Naive thymus-derived CD4-positive, alpha-beta T cell (primary cell): ENCODE measurements around the gene DOCK3. TPM values are rescaled to one million over a fixed set of nuclear protein-coding genes. Genes with fewer than 3 reads are reported as not detected.
"Not testable (repeated sequence)": the region's sequence is repeated elsewhere in the genome, so short reads cannot be mapped to it uniquely, and the experiment has no call there.

Experiments used
- ATAC-seq: fragments of 150-1000 bp; cut with Tn5 transposase; 2 replicates; pipeline ENCODE4 v1.10.0; 2021; ENCODE audit warnings: mild to moderate bottlenecking, moderate library complexity
- CTCF ChIA-PET: fragments of 350-600 bp; sonication (Branson Sonifier 250); formaldehyde crosslinking; loops from one replicate; lab custom pipeline; 2021; ENCODE audit warnings: antibody characterized with exemption; lab: Charles Lee
- POLR2A ChIA-PET: fragments of 350-600 bp; sonication (Branson Sonifier 250); formaldehyde crosslinking; loops from one replicate; lab custom pipeline; 2021; ENCODE audit warnings: antibody characterized with exemption, inconsistent platforms; lab: Charles Lee
- DNase-seq, 9 donors: peaks; one replicate each; pipeline versions ENCODE4 v3.0.0 to v3.0.0-alpha.2; 2020 to 2022; ENCODE audit warnings: mixed read lengths in 1 of 9
- H3K27ac ChIP-seq: one replicate; pipeline ENCODE4 v1.7.0; 2013; ENCODE audit warnings: mild to moderate bottlenecking, low read depth, low read length, moderate library complexity
- H3K27me3 ChIP-seq, 2 donors: one replicate each; pipeline ENCODE4 v1.7.0; 2013; ENCODE audit warnings: low read length in 2 of 2, mild to moderate bottlenecking in 2 of 2, moderate library complexity in 2 of 2; ENCODE audit not compliant: control insufficient read depth in 2 of 2, insufficient read depth in 2 of 2
- H3K36me3 ChIP-seq, 3 experiments: 1 replicate in 2 of 3; 2 replicates in 1 of 3; pipeline ENCODE4 v1.7.0; 2013; ENCODE audit warnings: low read length in 3 of 3, mild to moderate bottlenecking in 3 of 3, moderate library complexity in 1 of 3; ENCODE audit not compliant: insufficient read depth in 3 of 3, control insufficient read depth in 2 of 3
- H3K4me1 ChIP-seq, 2 donors: one replicate each; pipeline ENCODE4 v1.7.0; 2013; ENCODE audit warnings: low read length in 2 of 2, mild to moderate bottlenecking in 2 of 2, moderate library complexity in 1 of 2; ENCODE audit not compliant: control insufficient read depth in 2 of 2, insufficient read depth in 2 of 2
- H3K4me3 ChIP-seq: 2 replicates; pipeline ENCODE4 v1.7.0; 2013; ENCODE audit warnings: mild to moderate bottlenecking, low read length
- H3K9me3 ChIP-seq, 3 experiments: 1 replicate in 2 of 3; 2 replicates in 1 of 3; pipeline ENCODE4 v1.7.0; 2013; ENCODE audit warnings: low read length in 3 of 3; ENCODE audit not compliant: control insufficient read depth in 2 of 3
- H3K27ac Mint-ChIP-seq, 9 donors: one replicate each; pipeline ENCODE4 v1.8.0; 2020 to 2022; ENCODE audit warnings: mixed read lengths in 9 of 9, mild to moderate bottlenecking in 8 of 9, moderate library complexity in 5 of 9, inconsistent platforms in 2 of 9
- H3K27me3 Mint-ChIP-seq, 5 donors: one replicate each; pipeline ENCODE4 v1.8.0; 2021 to 2022; ENCODE audit warnings: mixed read lengths in 5 of 5, mild to moderate bottlenecking in 1 of 5
- H3K36me3 Mint-ChIP-seq, 5 donors: one replicate each; pipeline ENCODE4 v1.8.0; 2020 to 2022; ENCODE audit warnings: mixed read lengths in 5 of 5, mild to moderate bottlenecking in 3 of 5, inconsistent platforms in 1 of 5
- H3K4me1 Mint-ChIP-seq, 7 donors: one replicate each; pipeline ENCODE4 v1.8.0; 2020 to 2022; ENCODE audit warnings: mixed read lengths in 7 of 7, mild to moderate bottlenecking in 3 of 7, inconsistent platforms in 1 of 7
- H3K4me3 Mint-ChIP-seq, 10 donors: one replicate each; pipeline ENCODE4 v1.8.0; 2020 to 2022; ENCODE audit warnings: mild to moderate bottlenecking in 10 of 10, mixed read lengths in 10 of 10, moderate library complexity in 6 of 10, inconsistent platforms in 2 of 10
- H3K9me3 Mint-ChIP-seq, 11 donors: one replicate each; pipeline ENCODE4 v1.8.0; 2020 to 2022; ENCODE audit warnings: mixed read lengths in 11 of 11, mild to moderate bottlenecking in 4 of 11, inconsistent platforms in 1 of 11, moderate library complexity in 1 of 11
- intact Hi-C, 2 donors: fragments of 100-400 bp; cut with micrococcal nuclease; formaldehyde crosslinking; loops; one replicate each; pipeline ENCODE4 v1.15.1; 2023
- polyA plus RNA-seq, 2 donors: library from polyadenylated mRNA; unstranded; fragments of 300-500 nt; fragmentation: Illumina TruSeq; gene quantifications; one replicate each; pipeline ENCODE4 v1.2.3, GENCODE V29; 2021
- total RNA-seq, 6 experiments: library from RNA in 5 of 6; stranded (reverse) in 5 of 6; gene quantifications; 1 replicate in 5 of 6; 2 replicates in 1 of 6; pipeline ENCODE4 v1.2.3 and lab custom pipeline; 2021 to 2026

The DOCK3 gene
- total and polyA plus RNA-seq, 7 experiments from 2014 or later = 0.19 to 2.9 (median 1.5) TPM

GRCh38 chr3:51386159-51386851 is 711.6 kb downstream of the DOCK3 start:
- peak overlapping the region; percentile 92 for H3K4me3 ChIP-seq
- peaks cover 30 to 41% of the 10 kb centered on the region in 2 donors for H3K4me1 ChIP-seq
- no peaks in the 10 kb centered on the region for H3K27me3 Mint-ChIP-seq
- H3K9me3 Mint-ChIP-seq = peaks cover 0 to 2% (median 0%) of the 10 kb centered on the region in 11 donors
- intact Hi-C loops = loop anchor here (5.0 to 10.0 kb wide), 6 partner anchors 114 to 1958 kb away; partner anchors contain the start of genes DCP1A (in 1 of the 2), GNAI2 (in 1 of the 2) and SFMBT1 (in 1 of the 2)
- ChIA-PET POLR2A (interaction anchor here (0.5 to 3.9 kb wide), 13 partner anchors 8 to 819 kb away, joined by 3 to 25 read pairs (median 5); partner anchors contain the start of genes C3orf18, CISH, DCAF1 and HEMK1), CTCF (interaction anchor here (0.6 to 1.1 kb wide), 3 partner anchors 24 to 469 kb away, joined by 3 read pairs; no protein-coding TSS in a partner anchor)
- H3K36me3 ChIP-seq = peaks cover 0 to 23% (median 0%) of the 10 kb centered on the region in 3 experiments
- no peak for ATAC-seq
- H3K4me3 Mint-ChIP-seq = peak overlapping the region; percentile 88 to 99 (median 96)
- H3K27ac Mint-ChIP-seq = peak overlapping the region; percentile 91 to 99 (median 98)
- H3K36me3 Mint-ChIP-seq = peaks cover 0 to 37% (median 9%) of the 10 kb centered on the region in 5 donors
- peak overlapping the region; percentile 85 for H3K27ac ChIP-seq
- no peaks in the 10 kb centered on the region for H3K27me3 ChIP-seq
- no peaks in the 10 kb centered on the region for H3K9me3 ChIP-seq
- DNase-seq = no peak
- peaks cover 33 to 58% (median 53%) of the 10 kb centered on the region in 7 donors for H3K4me1 Mint-ChIP-seq

- Histone ChIP-seq H3K27me3 (no peaks in the 10 kb centered on the region), H3K27ac (peak overlapping the region; percentile 85), H3K9me3 (no peaks in the 10 kb centered on the region), H3K4me3 (no peak overlapping the region), H3K4me1 (peaks cover 30 to 41% of the 10 kb centered on the region in 2 donors), H3K36me3 (peaks cover 0 to 23% (median 0%) of the 10 kb centered on the region in 3 experiments)
- Mint-ChIP-seq H3K27ac (peak overlapping the region in 7 of 9 donors; percentile 60 to 99 (median 98)), H3K27me3 (no peaks in the 10 kb centered on the region), H3K4me3 (peak overlapping the region in 9 of 10 donors; percentile 34 to 99 (median 93)), H3K36me3 (peaks cover 0 to 37% (median 9%) of the 10 kb centered on the region in 5 donors), H3K9me3 (peaks cover 0 to 4% (median 0%) of the 10 kb centered on the region in 11 donors), H3K4me1 (peaks cover 33 to 58% (median 53%) of the 10 kb centered on the region in 7 donors)
- ATAC-seq (no peak), DNase-seq (no peak)
- intact Hi-C loops = loop anchor here (5.0 to 10.0 kb wide), 6 partner anchors 115 to 1958 kb away; partner anchors contain the start of genes DCP1A (in 1 of the 2), GNAI2 (in 1 of the 2) and SFMBT1 (in 1 of the 2)
- CTCF ChIA-PET = interaction anchor here (1.1 to 1.4 kb wide), 2 partner anchors 415 to 771 kb away, joined by 3 read pairs; no protein-coding TSS in a partner anchor
- POLR2A ChIA-PET = interaction anchor here (0.5 to 2.0 kb wide), 3 partner anchors 362 to 819 kb away, joined by 3 to 5 read pairs (median 3); partner anchors contain the start of gene C3orf18
Measured at GRCh38 chr3:51386852-51387229, 712.1 kb downstream of the DOCK3 start.

- not testable (repeated sequence) for H3K27me3 ChIP-seq, DNase-seq, H3K27me3 Mint-ChIP-seq, H3K9me3 Mint-ChIP-seq, ATAC-seq, H3K4me3 ChIP-seq, H3K9me3 ChIP-seq
- Mint-ChIP-seq H3K27ac (peak overlapping the region in 4 of 9 donors; percentile 11 to 99 (median 36)), H3K4me1 (peaks cover 33 to 59% (median 53%) of the 10 kb centered on the region in 7 donors), H3K4me3 (peak overlapping the region in 6 of 10 donors; percentile 8 to 97 (median 90)), H3K36me3 (peaks cover 0 to 37% (median 9%) of the 10 kb centered on the region in 5 donors)
- POLR2A ChIA-PET = interaction anchor here (0.6 to 0.7 kb wide), 2 partner anchors 19 to 129 kb away, joined by 3 to 4 read pairs; no protein-coding TSS in a partner anchor
- Histone ChIP-seq H3K36me3 (peaks cover 0 to 25% (median 0%) of the 10 kb centered on the region in 3 experiments), H3K27ac (peak overlapping the region; percentile 85), H3K4me1 (peaks cover 33 to 45% of the 10 kb centered on the region in 2 donors)
- CTCF ChIA-PET = interaction anchor here (0.5 to 1.4 kb wide), 5 partner anchors 117 to 774 kb away, joined by 3 read pairs; no protein-coding TSS in a partner anchor
- intact Hi-C loops = loop anchor here (5.0 to 10.0 kb wide), 6 partner anchors 115 to 1958 kb away; partner anchors contain the start of genes DCP1A (in 1 of the 2), GNAI2 (in 1 of the 2) and SFMBT1 (in 1 of the 2)
Measured at GRCh38 chr3:51387281-51387680, 712.6 kb downstream of the DOCK3 start.

GRCh38 chr3:51388286-51389029 is 713.7 kb downstream of the DOCK3 start:
- ATAC-seq (no peak), DNase-seq (no peak)
- peaks cover 43 to 55% of the 10 kb centered on the region in 2 donors for H3K4me1 ChIP-seq
- H3K27ac Mint-ChIP-seq = peak overlapping the region in 6 of 9 donors; percentile 25 to 83 (median 58)
- H3K9me3 Mint-ChIP-seq = peaks cover 0 to 4% (median 0%) of the 10 kb centered on the region in 11 donors
- no peaks in the 10 kb centered on the region for H3K27me3 Mint-ChIP-seq
- H3K36me3 ChIP-seq = peaks cover under 1 to 36% (median 9%) of the 10 kb centered on the region in 3 experiments
- intact Hi-C loops = loop anchor here (1.0 to 10.0 kb wide), 8 partner anchors 46 to 1956 kb away; partner anchors contain the start of genes DCP1A (in 1 of the 2), GNAI2 (in 1 of the 2) and SFMBT1 (in 1 of the 2)
- POLR2A ChIA-PET = interaction anchor here (0.5 to 3.6 kb wide), 9 partner anchors 15 to 1151 kb away, joined by 3 to 16 read pairs (median 4); partner anchors contain the start of genes DCAF1, HEMK1 and MAPKAPK3
- no peaks in the 10 kb centered on the region for H3K27me3 ChIP-seq
- peak overlapping the region in 3 of 10 donors; percentile 17 to 61 (median 27) for H3K4me3 Mint-ChIP-seq
- H3K27ac ChIP-seq = no peak overlapping the region
- peaks cover 35 to 66% (median 58%) of the 10 kb centered on the region in 7 donors for H3K4me1 Mint-ChIP-seq
- H3K4me3 ChIP-seq = no peak overlapping the region
- H3K36me3 Mint-ChIP-seq = peaks cover 0 to 40% (median 14%) of the 10 kb centered on the region in 5 donors
- CTCF ChIA-PET = interaction anchor here (0.5 to 2.0 kb wide), 13 partner anchors 9 to 1610 kb away, joined by 3 to 13 read pairs (median 4); partner anchors contain the start of gene MAPKAPK3
- H3K9me3 ChIP-seq = no peaks in the 10 kb centered on the region

- H3K4me1 ChIP-seq = peaks cover 43 to 58% of the 10 kb centered on the region in 2 donors
- intact Hi-C loops = loop anchor here (1.0 to 10.0 kb wide), 10 partner anchors 45 to 1955 kb away; partner anchors contain the start of genes DCP1A (in 1 of the 2), DUSP7 (in 1 of the 2), GNAI2 (in 1 of the 2) and SFMBT1 (in 1 of the 2)
- Mint-ChIP-seq H3K36me3 (peaks cover 0 to 41% (median 21%) of the 10 kb centered on the region in 5 donors), H3K4me3 (peak overlapping the region in 7 of 10 donors; percentile 21 to 83 (median 44)), H3K27me3 (no peaks in the 10 kb centered on the region), H3K9me3 (peaks cover 0 to 7% (median 0%) of the 10 kb centered on the region in 11 donors), H3K27ac (peak overlapping the region; percentile 35 to 90 (median 80)), H3K4me1 (peaks cover 34 to 69% (median 61%) of the 10 kb centered on the region in 7 donors)
- no peak for ATAC-seq
- H3K9me3 ChIP-seq = no peaks in the 10 kb centered on the region
- H3K27ac ChIP-seq = peak overlapping the region; percentile 90
- peak in 8 of 9 donors; percentile 31 to 57 (median 53) for DNase-seq
- POLR2A ChIA-PET = interaction anchor here (0.5 to 3.6 kb wide), 14 partner anchors 12 to 1152 kb away, joined by 3 to 16 read pairs (median 3); partner anchors contain the start of genes CISH, DCAF1, HEMK1 and MAPKAPK3
- H3K27me3 ChIP-seq = no peaks in the 10 kb centered on the region
- H3K4me3 ChIP-seq = no peak overlapping the region
- peaks cover 7 to 45% (median 17%) of the 10 kb centered on the region in 3 experiments for H3K36me3 ChIP-seq
- CTCF ChIA-PET = interaction anchor here (0.6 to 2.0 kb wide), 16 partner anchors 10 to 819 kb away, joined by 3 to 13 read pairs (median 4); partner anchors contain the start of genes DCAF1 and MAPKAPK3
Measured at GRCh38 chr3:51389423-51390183, 714.9 kb downstream of the DOCK3 start.
